HG03558 (cell line): ENCODE data around the gene TNFRSF21.
"Not testable (repeated sequence)": the region's sequence is repeated elsewhere in the genome, so short reads cannot be mapped to it uniquely, and the experiment has no call there.

Experiments
- ATAC-seq: cut with Tn5 transposase; IDR thresholded peaks from one replicate; pipeline ENCODE4 v1.9.1; 2021; ENCODE audit warnings: moderate number of reproducible peaks; ENCODE audit not compliant: unreplicated experiment; ENCODE audit errors: extremely low read depth

Gene TNFRSF21

GRCh38 chr6:47290124-47290834 lies 19.4 kb downstream of the TNFRSF21 start:
- ATAC-seq: no peak

GRCh38 chr6:47288267-47289090 lies 21.2 kb downstream of the TNFRSF21 start:
- no peak for ATAC-seq

- no peak for ATAC-seq
Measured at GRCh38 chr6:47286301-47286700, 23.4 kb downstream of the TNFRSF21 start.

GRCh38 chr6:47283993-47284392 lies 25.7 kb downstream of the TNFRSF21 start:
- ATAC-seq: no peak

GRCh38 chr6:47278545-47278944 lies 31.2 kb downstream of the TNFRSF21 start:
- no peak for ATAC-seq

GRCh38 chr6:47277702-47278101 lies 32.0 kb downstream of the TNFRSF21 start:
- no peak for ATAC-seq

GRCh38 chr6:47276377-47276776 lies 33.3 kb downstream of the TNFRSF21 start:
- ATAC-seq: no peak

GRCh38 chr6:47275640-47276039 lies 34.1 kb downstream of the TNFRSF21 start:
- ATAC-seq: no peak

- not testable (repeated sequence) for ATAC-seq
Measured at GRCh38 chr6:47275132-47275531, 34.6 kb downstream of the TNFRSF21 start.

- no peak for ATAC-seq
Measured at GRCh38 chr6:47268572-47269187, 41.0 kb downstream of the TNFRSF21 start.

- ATAC-seq: no peak
Measured at GRCh38 chr6:47267301-47267700, 42.4 kb downstream of the TNFRSF21 start.

- ATAC-seq: no peak
Measured at GRCh38 chr6:47265971-47266370, 43.7 kb downstream of the TNFRSF21 start.

GRCh38 chr6:47264775-47265184 lies 44.9 kb downstream of the TNFRSF21 start:
- ATAC-seq: no peak

- ATAC-seq: no peak
Measured at GRCh38 chr6:47263268-47263667, 46.4 kb downstream of the TNFRSF21 start.

- ATAC-seq: no peak
Measured at GRCh38 chr6:47262231-47262630, 47.5 kb downstream of the TNFRSF21 start.

- no peak for ATAC-seq
Measured at GRCh38 chr6:47261191-47261590, 48.5 kb downstream of the TNFRSF21 start.

GRCh38 chr6:47260021-47260420 lies 49.7 kb downstream of the TNFRSF21 start:
- ATAC-seq: no peak

- ATAC-seq: no peak
Measured at GRCh38 chr6:47258724-47259347, 50.9 kb downstream of the TNFRSF21 start.

- ATAC-seq: no peak
Measured at GRCh38 chr6:47256981-47257730, 52.5 kb downstream of the TNFRSF21 start.

- ATAC-seq: no peak
Measured at GRCh38 chr6:47256361-47256760, 53.3 kb downstream of the TNFRSF21 start.
